GM21526 (cell line): ENCODE measurements around the gene RNF224.

Experiments used
- ATAC-seq: cut with Tn5 transposase; IDR thresholded peaks from one replicate; pipeline ENCODE4 v1.9.1; 2021; ENCODE audit warnings: moderate library complexity; ENCODE audit not compliant: unreplicated experiment, low FRiP score

Gene RNF224

GRCh38 chr9:137225699-137226331 is 1.5 kb upstream of the RNF224 start:
- no peak for ATAC-seq

GRCh38 chr9:137226338-137227053 is 806 bp upstream of the RNF224 start:
- ATAC-seq, result no peak

- ATAC-seq, result no peak
These were observed 677 bp downstream of the RNF224 start for GRCh38 chr9:137227853-137228505.

GRCh38 chr9:137228506-137228967 is 1.2 kb downstream of the RNF224 start:
- ATAC-seq, result no peak

- no peak for ATAC-seq
These were observed 1.9 kb downstream of the RNF224 start for GRCh38 chr9:137228968-137229896.

- no peak for ATAC-seq
These were observed 2.8 kb downstream of the RNF224 start for GRCh38 chr9:137229903-137230704.

GRCh38 chr9:137230705-137231371 is 3.5 kb downstream of the RNF224 start, which contains the start of gene SLC34A3:
SLC34A3 (plus strand) TSS chr9:137230901; CDS start chr9:137231703, 802 bp downstream.
- ATAC-seq, result no peak

GRCh38 chr9:137231372-137232039 is 4.2 kb downstream of the RNF224 start:
- ATAC-seq, result no peak

GRCh38 chr9:137232101-137232500 is 4.8 kb downstream of the RNF224 start:
- ATAC-seq, result no peak

GRCh38 chr9:137232510-137232909 is 5.2 kb downstream of the RNF224 start:
- ATAC-seq, result no peak

- no peak for ATAC-seq
These were observed 6.1 kb downstream of the RNF224 start for GRCh38 chr9:137233143-137233980.

GRCh38 chr9:137234055-137234697 is 6.9 kb downstream of the RNF224 start:
- no peak for ATAC-seq

- ATAC-seq, result no peak
These were observed 7.6 kb downstream of the RNF224 start for GRCh38 chr9:137234758-137235423.

- ATAC-seq, result no peak
These were observed 8.3 kb downstream of the RNF224 start for GRCh38 chr9:137235424-137236237.

GRCh38 chr9:137236238-137236935 is 9.1 kb downstream of the RNF224 start:
- no peak for ATAC-seq
